Psoas muscle (tissue), 8 donors: ENCODE measurements around the gene SMYD3. TPM values are rescaled to one million over a fixed set of nuclear protein-coding genes. Genes with fewer than 3 reads are reported as not detected.

Source experiments
- ATAC-seq, 4 donors: fragments of 200-7000 bp; cut with Tn5 transposase; one replicate each; pipeline ENCODE4 v1.9.1; 2020; ENCODE audit warnings: moderate library complexity in 3 of 4, mild to moderate bottlenecking in 2 of 4
- DNase-seq, 2 donors: peaks; one replicate each; pipeline ENCODE4 v3.0.0-alpha.2; 2020
- H3K27ac ChIP-seq: fragments of 200-600 bp; one replicate; pipeline ENCODE4 v1.8.0; 2022
- H3K27me3 ChIP-seq, 3 donors: fragments of 200-600 bp in 1 of 3; one replicate each; pipeline versions ENCODE4 v1.6.1 to v1.8.0; 2013 to 2022; ENCODE audit warnings: low read length in 2 of 3, mild to moderate bottlenecking in 2 of 3, moderate library complexity in 1 of 3; ENCODE audit not compliant: insufficient read depth in 3 of 3
- H3K36me3 ChIP-seq, 2 donors: fragments of 200-600 bp in 1 of 2; one replicate each; pipeline versions ENCODE4 v1.6.1 to v1.8.0; 2013 to 2022; ENCODE audit warnings: low read depth in 1 of 2, mild to moderate bottlenecking in 1 of 2, moderate library complexity in 1 of 2; ENCODE audit not compliant: insufficient read depth in 1 of 2
- H3K4me1 ChIP-seq: fragments of 200-600 bp; one replicate; pipeline ENCODE4 v1.8.0; 2022
- H3K4me3 ChIP-seq: fragments of 200-600 bp; one replicate; pipeline ENCODE4 v1.8.0; 2022; ENCODE audit warnings: mild to moderate bottlenecking
- H3K9me3 ChIP-seq: fragments of 200-600 bp; one replicate; pipeline ENCODE4 v1.8.0; 2022
- CTCF ChIP-seq: fragments of 200-600 bp; IDR thresholded peaks from one replicate; pipeline ENCODE4 v1.8.0; 2022; ENCODE audit warnings: antibody characterized with exemption
- WGBS, 3 donors: extraction: QIAGEN DNeasy Blood & Tissue Kit; methylation state at CpG; one replicate each; pipeline versions ENCODE4 v1.1.6 to v1.1.7; 2013; 5-methylcytosine and 5-hydroxymethylcytosine counted together
- intact Hi-C, 2 donors: fragments of 100-400 bp; cut with DNase I; formaldehyde crosslinking; loops; one replicate each; pipeline versions ENCODE4 v1.11.0 to v1.14.2; 2022
- polyA plus RNA-seq, 3 donors: library from polyadenylated mRNA; stranded (reverse); fragments of 200-250 nt; gene quantifications; one replicate each; pipeline ENCODE4 v1.2.3, GENCODE V29; 2013
- total RNA-seq, 4 donors: library from RNA; stranded (reverse); fragmentation: NEBNext Ultra II Directional in 2 of 4; extraction: Animal tissue kit (Norgen Biotek cat#: 25700) in 2 of 4; gene quantifications; one replicate each; pipeline versions ENCODE4 v1.2.1 to v1.2.4, GENCODE V29; 2021 to 2023
- donor health status: healthy with polysubstance abuse.
- donor health status: DM: no; HTN: no; CAD: no; lungs with moderate emphysema.
- donor health status: Bipolar disorder and iron deficiency.
- donor health status: healthy.
- donor health status: DM: yes; HTN: yes; CAD: no.
- donor health status: DM: no; HTN: no; CAD: no.
- donor health status: DM: no; HTN: no; CAD: no.
- donor health status: DM: yes; HTN: yes; CAD: no.

The SMYD3 gene
- total and polyA plus RNA-seq, 7 donors = 2.9 to 6.4 (median 4.9) TPM

- H3K27me3 ChIP-seq = no peaks in the 10 kb centered on the region
- no peaks in the 10 kb centered on the region for H3K36me3 ChIP-seq
- DNase-seq (no peak), ATAC-seq (no peak)
- H3K27ac ChIP-seq = no peak overlapping the region
- H3K9me3 ChIP-seq = no peaks in the 10 kb centered on the region
- intact Hi-C loops = no loop called here
- WGBS, 3 donors = 70 to 83% (median 70%) methylated on average over 9 of the region's 9 CpGs
- H3K4me3 ChIP-seq = no peak overlapping the region
- no peaks in the 10 kb centered on the region for H3K4me1 ChIP-seq
- TF ChIP-seq CTCF = no peak
Measured at GRCh38 chr1:246428542-246429308, 78.4 kb downstream of the SMYD3 start.

DNA sequence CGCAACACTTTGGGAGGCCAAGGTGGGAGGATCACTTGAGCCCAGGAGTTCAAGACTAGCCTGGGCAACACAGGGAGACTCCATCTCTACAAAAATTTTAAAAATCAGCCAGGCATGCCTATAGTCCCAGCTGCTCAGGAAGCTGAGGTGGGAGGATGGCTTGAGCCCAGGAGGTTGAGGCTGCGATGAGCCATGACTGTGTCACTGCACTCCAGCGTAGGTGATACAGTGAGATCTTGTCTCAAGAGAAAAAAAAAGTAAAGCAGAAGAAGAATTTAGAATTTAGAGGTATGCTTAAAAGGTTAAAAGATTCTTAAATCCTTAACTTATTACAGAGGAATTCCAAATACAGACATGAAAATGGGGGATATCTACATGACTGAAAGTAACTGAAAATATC, 79.5 kb downstream of the SMYD3 start:
- ATAC-seq = no peak
- no peak for DNase-seq
- 97 to 100% (median 98%) methylated on average over 3 of the region's 3 CpGs for WGBS, 3 donors
- H3K27ac ChIP-seq = no peak overlapping the region
- no peaks in the 10 kb centered on the region for H3K27me3 ChIP-seq
- H3K4me1 ChIP-seq = no peaks in the 10 kb centered on the region
- no peak overlapping the region for H3K4me3 ChIP-seq
- TF ChIP-seq CTCF = no peak
- no peaks in the 10 kb centered on the region for H3K9me3 ChIP-seq
- intact Hi-C loops = no loop called here
- H3K36me3 ChIP-seq = no peaks in the 10 kb centered on the region

- Histone ChIP-seq H3K36me3 (no peaks in the 10 kb centered on the region), H3K27ac (no peak overlapping the region), H3K27me3 (no peaks in the 10 kb centered on the region), H3K4me3 (no peak overlapping the region), H3K9me3 (no peaks in the 10 kb centered on the region), H3K4me1 (no peaks in the 10 kb centered on the region)
- 96 to 99% (median 98%) methylated on average over 3 of the region's 3 CpGs for WGBS, 3 donors
- no peak for ATAC-seq
- no peak for TF ChIP-seq CTCF
- intact Hi-C loops = no loop called here
- no peak for DNase-seq
Measured at GRCh38 chr1:246425895-246426294, 81.2 kb downstream of the SMYD3 start.

GRCh38 chr1:246425139-246425794, 81.8 kb downstream of the SMYD3 start:
- intact Hi-C loops = no loop called here
- H3K27me3 ChIP-seq = no peaks in the 10 kb centered on the region
- H3K27ac ChIP-seq = no peak overlapping the region
- H3K4me3 ChIP-seq = no peak overlapping the region
- TF ChIP-seq CTCF = no peak
- DNase-seq = no peak
- ATAC-seq = no peak
- WGBS, 3 donors = 87 to 96% (median 90%) methylated on average over 7 of the region's 7 CpGs
- H3K36me3 ChIP-seq = no peaks in the 10 kb centered on the region
- no peaks in the 10 kb centered on the region for H3K4me1 ChIP-seq
- H3K9me3 ChIP-seq = no peaks in the 10 kb centered on the region
